Mammary epithelial cell (primary cell): ENCODE data around the gene OOSP4B.

Experiments used
- CTCF ChIP-seq, 2 donors: IDR thresholded peaks in 1 of 2; conservative IDR thresholded peaks in 1 of 2; 2 replicates each; pipeline ENCODE4 v1.5.1; 2011 to 2012; ENCODE audit warnings: inconsistent platforms in 2 of 2, low read length in 2 of 2, mild to moderate bottlenecking in 2 of 2, control low read depth in 1 of 2, low read depth in 1 of 2; ENCODE audit not compliant: insufficient read depth in 1 of 2; ENCODE audit errors: extremely low read depth in 1 of 2
- EZH2 ChIP-seq: IDR thresholded peaks from 2 replicates; pipeline ENCODE4 v1.6.1; 2012; ENCODE audit warnings: low read length, inconsistent platforms, borderline replicate concordance

GRCh38 chr11:59967677-59968394 lies 49.1 kb upstream of the OOSP4B start:
- TF ChIP-seq CTCF (conservative IDR thresholded peaks at IDR 0.05 in 1 of 2, IDR thresholded peaks at IDR 0.05 in 1 of 2; ENCODE audit: extremely low read depth in 1 of 2, insufficient read depth in 1 of 2, low read depth in 1 of 2, low read length in 2 of 2): no peak
- TF ChIP-seq EZH2: no peak
